GM10847 (cell line): ENCODE measurements around the gene PCNX2.

ENCODE experiments used
- POLR2A ChIP-seq: IDR thresholded peaks from 2 replicates; pipeline ENCODE4 v1.6.1; 2011; ENCODE audit not compliant: insufficient read length; ENCODE audit errors: extremely low read depth

PCNX2 gene

GRCh38 chr1:233020426-233020825 is 275.1 kb downstream of the PCNX2 start:
- no peak for TF ChIP-seq POLR2A

GRCh38 chr1:233019778-233020325 is 275.7 kb downstream of the PCNX2 start:
- TF ChIP-seq POLR2A, result no peak

- no peak for TF ChIP-seq POLR2A
Observed at GRCh38 chr1:233019083-233019482, 276.4 kb downstream of the PCNX2 start.

- no peak for TF ChIP-seq POLR2A
Observed at GRCh38 chr1:233016798-233017197, 278.7 kb downstream of the PCNX2 start.

- TF ChIP-seq POLR2A, result no peak
Observed at GRCh38 chr1:233015965-233016364, 279.6 kb downstream of the PCNX2 start.

- TF ChIP-seq POLR2A, result no peak
Observed at GRCh38 chr1:233012021-233012420, 283.5 kb downstream of the PCNX2 start.

- TF ChIP-seq POLR2A, result no peak
Observed at GRCh38 chr1:233010146-233010545, 285.4 kb downstream of the PCNX2 start.

- TF ChIP-seq POLR2A, result no peak
Observed at GRCh38 chr1:233006541-233006973, 289.0 kb downstream of the PCNX2 start.

- no peak for TF ChIP-seq POLR2A
Observed at GRCh38 chr1:233006108-233006507, 289.4 kb downstream of the PCNX2 start.

- TF ChIP-seq POLR2A, result no peak
Observed at GRCh38 chr1:233005703-233006102, 289.8 kb downstream of the PCNX2 start.

- TF ChIP-seq POLR2A, result no peak
Observed at GRCh38 chr1:233005156-233005555, 290.4 kb downstream of the PCNX2 start.

- TF ChIP-seq POLR2A, result no peak
Observed at GRCh38 chr1:233004451-233004850, 291.1 kb downstream of the PCNX2 start.

- TF ChIP-seq POLR2A, result no peak
Observed at GRCh38 chr1:232999956-233000625, 295.4 kb downstream of the PCNX2 start.

GRCh38 chr1:232998646-232999045 is 296.9 kb downstream of the PCNX2 start:
- no peak for TF ChIP-seq POLR2A

- no peak for TF ChIP-seq POLR2A
Observed at GRCh38 chr1:232998138-232998537, 297.4 kb downstream of the PCNX2 start.

- TF ChIP-seq POLR2A, result no peak
Observed at GRCh38 chr1:232996143-232996542, 299.4 kb downstream of the PCNX2 start.

- no peak for TF ChIP-seq POLR2A
Observed at GRCh38 chr1:232995189-232995588, 300.3 kb downstream of the PCNX2 start.

GRCh38 chr1:232993555-232993954 is 302.0 kb downstream of the PCNX2 start:
- no peak for TF ChIP-seq POLR2A

GRCh38 chr1:232992227-232992626 is 303.3 kb downstream of the PCNX2 start:
- TF ChIP-seq POLR2A, result no peak
